NCI-H2227 (cell line): Measurements from ENCODE around the gene TEFM.
A peak's percentile ranks its signal among the peaks of the same experiment; 100 is the strongest.
"Not testable (repeated sequence)": the region's sequence is repeated elsewhere in the genome, so short reads cannot be mapped to it uniquely, and the experiment has no call there.

Experiments
- DNase-seq: peaks from one replicate; lab custom pipeline; 2025; ENCODE audit not compliant: unreplicated experiment; lab: John Stamatoyannopoulos, UW

The TEFM gene

GRCh38 chr17:30921544-30922196, 15.6 kb upstream of the TEFM start, which contains the start of gene ADAP2:
ADAP2 (plus strand) TSS chr17:30921945; CDS start chr17:30922015, 70 bp downstream.
- DNase-seq: peak; percentile 21

GRCh38 chr17:30920683-30921543, 14.9 kb upstream of the TEFM start:
- no peak for DNase-seq

- DNase-seq: no peak
These were observed 14.2 kb upstream of the TEFM start for GRCh38 chr17:30920282-30920681.

- DNase-seq: no peak
These were observed 11.0 kb upstream of the TEFM start for GRCh38 chr17:30917050-30917449.

- no peak for DNase-seq
These were observed 10.0 kb upstream of the TEFM start for GRCh38 chr17:30915833-30916611.

- DNase-seq: no peak
These were observed 7.9 kb upstream of the TEFM start for GRCh38 chr17:30913955-30914354.

GRCh38 chr17:30910151-30910550, 4.1 kb upstream of the TEFM start:
- DNase-seq: not testable (repeated sequence)

- DNase-seq: no peak
These were observed 2.8 kb upstream of the TEFM start for GRCh38 chr17:30908717-30909420.

- no peak for DNase-seq
These were observed 317 bp downstream of the TEFM start for GRCh38 chr17:30905742-30906100.

GRCh38 chr17:30897311-30897710, 8.7 kb downstream of the TEFM start:
- no peak for DNase-seq

GRCh38 chr17:30894236-30894635, 11.8 kb downstream of the TEFM start:
- DNase-seq: no peak

- DNase-seq: no peak
These were observed 19.9 kb downstream of the TEFM start for GRCh38 chr17:30886187-30886586.

GRCh38 chr17:30869005-30869404, 37.0 kb downstream of the TEFM start:
- no peak for DNase-seq

GRCh38 chr17:30864636-30865035, 41.4 kb downstream of the TEFM start:
- no peak for DNase-seq

- no peak for DNase-seq
These were observed 47.3 kb downstream of the TEFM start for GRCh38 chr17:30858556-30859250.

- DNase-seq: no peak
These were observed 51.9 kb downstream of the TEFM start for GRCh38 chr17:30854146-30854545.
